Hepatocyte (in vitro differentiated cells): ENCODE results near the gene CLEC4M. TPM values are rescaled to one million over a fixed set of nuclear protein-coding genes. Genes with fewer than 3 reads are reported as not detected.
"Not testable (repeated sequence)": the region's sequence is repeated elsewhere in the genome, so short reads cannot be mapped to it uniquely, and the experiment has no call there.

Source experiments
- DNase-seq: peaks from one replicate; pipeline ENCODE4 v3.0.0-alpha.2; 2016; ENCODE audit warnings: low spot score
- H2AFZ ChIP-seq: fragments of 200-600 bp; sonication (generic); 2 replicates; pipeline ENCODE4 v1.6.0; 2016; ENCODE audit warnings: antibody characterized with exemption, mild to moderate bottlenecking
- H3K27ac ChIP-seq: fragments of 200-600 bp; sonication (generic); 2 replicates; pipeline ENCODE4 v1.5.1; 2016; ENCODE audit warnings: mild to moderate bottlenecking
- H3K27me3 ChIP-seq: fragments of 200-600 bp; sonication (generic); 2 replicates; pipeline ENCODE4 v1.6.1; 2016
- H3K36me3 ChIP-seq: fragments of 200-600 bp; sonication (generic); replicated peaks from 2 replicates; pipeline ENCODE4 v1.5.1; 2016; ENCODE audit warnings: low read depth; ENCODE audit not compliant: insufficient read depth
- H3K4me1 ChIP-seq: fragments of 200-600 bp; sonication (generic); 2 replicates; pipeline ENCODE4 v1.5.1; 2016; ENCODE audit warnings: mild to moderate bottlenecking, moderate library complexity; ENCODE audit not compliant: insufficient read depth
- H3K4me2 ChIP-seq: fragments of 200-600 bp; sonication (generic); 2 replicates; pipeline ENCODE4 v1.6.0; 2016
- H3K4me3 ChIP-seq: fragments of 200-600 bp; sonication (generic); 2 replicates; pipeline ENCODE4 v1.5.1; 2016; ENCODE audit warnings: mild to moderate bottlenecking
- H3K79me2 ChIP-seq: fragments of 200-600 bp; sonication (generic); 2 replicates; pipeline ENCODE4 v1.6.0; 2017; ENCODE audit warnings: mild to moderate bottlenecking
- H3K9me2 ChIP-seq: fragments of 200-600 bp; sonication (generic); replicated peaks from 2 replicates; pipeline ENCODE4 v1.6.0; 2017; ENCODE audit warnings: mild to moderate bottlenecking; ENCODE audit not compliant: insufficient read depth
- H3K9me3 ChIP-seq: fragments of 200-600 bp; sonication (generic); 2 replicates; pipeline ENCODE4 v1.5.1; 2016; ENCODE audit warnings: low read depth, mild to moderate bottlenecking
- H4K20me1 ChIP-seq: fragments of 200-600 bp; sonication (generic); 2 replicates; pipeline ENCODE4 v1.6.0; 2016; ENCODE audit warnings: mild to moderate bottlenecking; ENCODE audit not compliant: insufficient read depth, poor library complexity, severe bottlenecking
- EZH2 ChIP-seq: fragments of 200-600 bp; sonication (generic); IDR thresholded peaks from 2 replicates; pipeline ENCODE4 v1.6.1; 2016; ENCODE audit warnings: antibody characterized with exemption, mild to moderate bottlenecking, borderline replicate concordance
- EZH2phosphoT487 ChIP-seq: fragments of 200-600 bp; sonication (generic); IDR thresholded peaks from one replicate; pipeline ENCODE4 v1.6.1; 2018; ENCODE audit warnings: antibody characterized with exemption, mild to moderate bottlenecking, low read depth, moderate library complexity; ENCODE audit not compliant: unreplicated experiment, severe bottlenecking
- WGBS: methylation state at CpG from one replicate; pipeline ENCODE4 v1.1.6; 2016; ENCODE audit warnings: low lambda C conversion rate; ENCODE audit errors: missing lambda C conversion rate; 5-methylcytosine and 5-hydroxymethylcytosine counted together
- polyA plus RNA-seq: library from polyadenylated mRNA; unstranded; fragments of >200 nt; fragmentation: Nextera tagmentation; extraction: Ambion mirVana; gene quantifications from 2 replicates; pipeline ENCODE4 v1.2.1, GENCODE V29; 2016
- total RNA-seq: library from RNA; depleted of rRNA; stranded (reverse); fragments of >200 nt; gene quantifications from 2 replicates; pipeline ENCODE4 v1.2.3, GENCODE V29; 2014
- TF ChIP-seq, protein P1 (sequence below): fragments of 200-600 bp; sonication (generic); IDR thresholded peaks from 2 replicates; pipeline ENCODE4 v1.5.1; 2016; ENCODE audit warnings: antibody characterized with exemption, mild to moderate bottlenecking; ENCODE audit not compliant: poor library complexity

Gene CLEC4M
- total and polyA plus RNA-seq, 2 experiments from 2014 or later, result 0.07 TPM; not detected in 1

DNA sequence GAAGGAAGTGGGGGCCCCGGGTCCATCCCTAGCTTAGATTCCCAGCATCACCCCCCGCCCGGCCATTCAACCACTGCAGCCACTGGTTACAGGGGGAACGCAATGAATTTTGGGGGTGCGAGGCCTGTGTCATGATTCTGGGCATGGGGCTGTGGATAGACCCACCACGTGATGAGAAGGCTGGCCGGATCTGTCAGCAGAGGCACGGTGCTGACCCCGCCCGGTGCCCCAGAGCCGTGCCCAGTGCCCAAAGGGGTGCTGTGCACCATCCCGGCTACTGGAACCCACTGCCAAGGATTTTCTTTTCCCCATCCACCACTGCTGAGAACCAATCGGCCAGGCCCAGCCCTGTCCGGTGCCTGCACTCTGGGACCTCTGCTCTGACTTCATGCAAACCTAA is 27.4 kb downstream of the CLEC4M start:
- Histone ChIP-seq H2AFZ (no peak overlapping the region), H4K20me1 (no peaks in the 10 kb centered on the region), H3K4me1 (no peaks in the 10 kb centered on the region), H3K27me3 (peaks cover 29% of the 10 kb centered on the region), H3K4me2 (no peak overlapping the region), H3K9me2 (no peaks in the 10 kb centered on the region), H3K9me3 (no peaks in the 10 kb centered on the region), H3K79me2 (no peaks in the 10 kb centered on the region), H3K27ac (no peak overlapping the region), H3K36me3 (no peaks in the 10 kb centered on the region), H3K4me3 (no peak overlapping the region)
- WGBS, result 94% methylated on average over 14 of the region's 14 CpGs
- TF ChIP-seq EZH2phosphoT487 (no peak), EZH2 (no peak)
- TF ChIP-seq, protein P1, sequence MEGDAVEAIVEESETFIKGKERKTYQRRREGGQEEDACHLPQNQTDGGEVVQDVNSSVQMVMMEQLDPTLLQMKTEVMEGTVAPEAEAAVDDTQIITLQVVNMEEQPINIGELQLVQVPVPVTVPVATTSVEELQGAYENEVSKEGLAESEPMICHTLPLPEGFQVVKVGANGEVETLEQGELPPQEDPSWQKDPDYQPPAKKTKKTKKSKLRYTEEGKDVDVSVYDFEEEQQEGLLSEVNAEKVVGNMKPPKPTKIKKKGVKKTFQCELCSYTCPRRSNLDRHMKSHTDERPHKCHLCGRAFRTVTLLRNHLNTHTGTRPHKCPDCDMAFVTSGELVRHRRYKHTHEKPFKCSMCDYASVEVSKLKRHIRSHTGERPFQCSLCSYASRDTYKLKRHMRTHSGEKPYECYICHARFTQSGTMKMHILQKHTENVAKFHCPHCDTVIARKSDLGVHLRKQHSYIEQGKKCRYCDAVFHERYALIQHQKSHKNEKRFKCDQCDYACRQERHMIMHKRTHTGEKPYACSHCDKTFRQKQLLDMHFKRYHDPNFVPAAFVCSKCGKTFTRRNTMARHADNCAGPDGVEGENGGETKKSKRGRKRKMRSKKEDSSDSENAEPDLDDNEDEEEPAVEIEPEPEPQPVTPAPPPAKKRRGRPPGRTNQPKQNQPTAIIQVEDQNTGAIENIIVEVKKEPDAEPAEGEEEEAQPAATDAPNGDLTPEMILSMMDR, result no peak
- no peak for DNase-seq

DNA sequence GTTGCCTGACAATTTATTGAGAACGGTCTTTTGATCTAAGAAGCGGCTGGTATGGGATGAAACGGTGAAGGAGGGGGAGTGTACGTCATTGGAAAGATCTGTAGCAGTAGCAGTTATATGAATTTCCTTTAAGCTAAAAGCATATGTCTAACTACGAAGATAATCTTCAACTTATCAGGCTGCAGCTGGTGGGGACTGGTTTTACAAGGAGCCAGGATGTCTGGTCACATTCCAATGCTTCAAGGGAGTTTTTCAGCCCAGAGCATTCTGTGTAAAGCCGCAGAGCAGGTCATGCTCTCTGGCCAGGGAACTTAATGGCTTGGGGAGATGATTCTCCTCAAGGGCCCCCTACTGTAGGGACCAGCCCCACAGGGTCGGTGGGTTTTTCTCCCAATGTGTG is 29.2 kb downstream of the CLEC4M start:
- Histone ChIP-seq H4K20me1 (no peaks in the 10 kb centered on the region), H3K27ac (peak overlapping the region; percentile 65), H3K36me3 (no peaks in the 10 kb centered on the region), H3K9me3 (no peaks in the 10 kb centered on the region), H3K27me3 (peaks cover 22% of the 10 kb centered on the region), H3K4me2 (peak overlapping the region; percentile 41), H3K4me3 (no peak overlapping the region), H3K9me2 (no peaks in the 10 kb centered on the region), H3K79me2 (no peaks in the 10 kb centered on the region), H3K4me1 (no peaks in the 10 kb centered on the region), H2AFZ (no peak overlapping the region)
- TF ChIP-seq, protein P1, result no peak
- no peak for TF ChIP-seq EZH2phosphoT487
- TF ChIP-seq EZH2, result no peak
- WGBS, result 17% methylated on average over 7 of the region's 7 CpGs
- DNase-seq, result peak; percentile 59

DNA sequence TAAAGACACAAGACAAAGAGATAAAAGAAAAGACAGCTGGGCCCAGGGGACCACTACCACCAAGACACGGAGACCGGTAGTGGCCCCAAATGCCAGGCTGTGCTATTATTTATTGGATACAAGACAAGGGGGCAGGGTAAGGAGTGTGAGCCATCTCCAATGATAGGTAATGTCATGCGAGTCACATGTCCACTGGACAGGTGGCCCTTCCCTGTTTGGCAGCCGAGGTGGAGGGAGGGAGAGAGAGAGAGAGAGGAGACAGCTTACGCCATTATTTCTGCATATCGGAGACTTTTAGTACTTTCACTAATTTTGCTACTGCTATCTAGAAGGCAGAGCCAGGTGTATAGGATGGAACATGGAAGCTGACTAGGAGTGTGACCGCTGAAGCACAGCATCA is 29.7 kb downstream of the CLEC4M start:
- not testable (repeated sequence) for H3K4me3 ChIP-seq, H4K20me1 ChIP-seq, H3K9me3 ChIP-seq, H3K9me2 ChIP-seq, H3K4me2 ChIP-seq, H2AFZ ChIP-seq, H3K4me1 ChIP-seq, H3K79me2 ChIP-seq, DNase-seq, H3K36me3 ChIP-seq
- Histone ChIP-seq H3K27me3 (peaks cover 18% of the 10 kb centered on the region), H3K27ac (peak overlapping the region; percentile 65)
- 61% methylated on average over 7 of the region's 7 CpGs for WGBS

DNA sequence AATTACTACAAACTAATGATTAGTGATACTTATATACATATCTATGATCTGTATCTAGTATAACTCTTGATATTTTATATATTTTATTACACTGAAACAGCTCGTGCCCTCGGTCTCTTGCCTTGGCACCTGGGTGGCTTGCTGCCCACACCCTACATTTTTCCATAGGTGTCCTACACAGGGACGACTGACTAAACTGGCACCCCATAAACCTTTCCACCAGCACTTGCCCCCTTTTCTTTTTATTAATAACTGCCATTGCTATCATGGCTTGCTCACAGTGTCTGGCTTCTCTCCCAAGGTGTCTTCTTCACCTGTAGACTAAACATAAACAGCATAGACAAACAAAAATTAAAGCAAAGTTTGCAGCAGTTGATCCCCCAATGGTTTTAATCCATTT is 30.4 kb downstream of the CLEC4M start:
- H3K4me2 ChIP-seq, result no peak overlapping the region

More for the DNA sequence above, 30.4 kb downstream of the CLEC4M start:
- Histone ChIP-seq H3K27ac (no peak overlapping the region), H3K4me3 (no peak overlapping the region), H3K79me2 (no peaks in the 10 kb centered on the region), H3K36me3 (no peaks in the 10 kb centered on the region), H3K27me3 (peaks cover 14% of the 10 kb centered on the region), H3K4me1 (no peaks in the 10 kb centered on the region), H3K9me2 (no peaks in the 10 kb centered on the region), H4K20me1 (no peaks in the 10 kb centered on the region), H2AFZ (no peak overlapping the region), H3K9me3 (no peaks in the 10 kb centered on the region)
- 93% methylated on average over 3 of the region's 3 CpGs for WGBS
- TF ChIP-seq EZH2 (no peak), EZH2phosphoT487 (no peak)
- TF ChIP-seq, protein P1, result no peak
- no peak for DNase-seq
